ENCODE results near the gene ADRA1B.

DNA sequence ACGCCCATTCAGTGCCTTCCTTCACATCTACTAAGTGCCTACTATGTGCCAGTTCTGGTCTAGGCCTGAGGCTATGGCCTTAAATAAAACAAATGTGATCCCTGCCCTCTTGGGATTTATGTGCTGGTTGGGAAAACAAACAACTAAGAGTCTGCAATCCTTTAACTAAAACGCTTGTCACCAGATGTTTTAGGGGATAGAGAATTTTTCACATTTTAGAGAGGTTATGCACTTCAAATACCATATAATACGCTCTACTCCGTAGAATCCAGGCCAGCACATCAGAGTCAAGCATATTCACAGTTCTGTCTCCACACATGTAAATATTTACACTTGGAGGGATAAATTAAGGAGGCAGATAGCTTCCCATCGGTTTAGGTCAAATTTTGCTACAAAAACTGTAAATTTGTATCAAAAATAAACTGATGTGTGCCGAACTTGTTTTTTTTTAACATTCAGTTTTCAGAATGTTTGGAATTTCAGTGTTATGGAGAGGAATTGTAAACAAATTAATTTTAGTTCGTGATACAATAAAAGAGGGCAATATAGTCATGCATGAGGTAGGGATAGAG is 22.0 kb upstream of the ADRA1B start:
- no peak for TF ChIP-seq CTCF (IDR thresholded peaks at IDR 0.05; ENCODE audit: insufficient read depth, low read depth, low read length)
- no peak for TF ChIP-seq EZH2 (IDR thresholded peaks at IDR 0.05; ENCODE audit: insufficient read depth, low read length)
